OCI-LY7 (cell line): Measurements from ENCODE around the gene SUN5. TPM values are rescaled to one million over a fixed set of nuclear protein-coding genes. Genes with fewer than 3 reads are reported as not detected.

ENCODE experiments used
- BruUV-seq: library from RNA; stranded (reverse); fragments of 400-500 nt; replicated peaks from 2 replicates; lab custom pipeline; 2021; lab: Mats Ljungman, UMichigan
- CTCF ChIA-PET: fragments of 300-600 bp; sonication (Branson Sonifier 250); formaldehyde crosslinking; loops from one replicate; lab custom pipeline; 2022; ENCODE audit warnings: antibody characterized with exemption; ENCODE audit not compliant: unreplicated experiment; lab: Charles Lee
- POLR2A ChIA-PET: fragments of 300-600 bp; sonication (Branson Sonifier 250); formaldehyde crosslinking; loops from one replicate; lab custom pipeline; 2022; ENCODE audit warnings: antibody characterized with exemption; lab: Charles Lee
- DNase-seq: peaks from one replicate; pipeline ENCODE4 v3.0.0-alpha.2; 2015; ENCODE audit warnings: low spot score
- H2AFZ ChIP-seq: fragments of 200-600 bp; sonication (generic), shearing (Covaris generic); 2 replicates; pipeline ENCODE4 v1.6.1; 2014; ENCODE audit warnings: mild to moderate bottlenecking, antibody characterized with exemption, low read length, moderate library complexity
- H3K27ac ChIP-seq: fragments of 200-600 bp; sonication (generic); 2 replicates; pipeline ENCODE4 v1.5.1; 2014; ENCODE audit warnings: mixed run types, low read depth, mild to moderate bottlenecking, moderate library complexity, low read length, inconsistent platforms; ENCODE audit not compliant: poor library complexity, severe bottlenecking
- H3K36me3 ChIP-seq: fragments of 200-600 bp; sonication (generic); 2 replicates; pipeline ENCODE4 v1.6.1; 2014; ENCODE audit warnings: mild to moderate bottlenecking, antibody characterized with exemption, low read length, moderate library complexity, mixed read lengths; ENCODE audit not compliant: insufficient read depth
- H3K4me1 ChIP-seq: fragments of 200-600 bp; sonication (generic); 2 replicates; pipeline ENCODE4 v1.5.1; 2014; ENCODE audit warnings: mild to moderate bottlenecking, low read length; ENCODE audit not compliant: insufficient read depth, poor library complexity, severe bottlenecking
- H3K4me2 ChIP-seq: fragments of 200-600 bp; sonication (generic); 2 replicates; pipeline ENCODE4 v1.6.1; 2014; ENCODE audit warnings: mild to moderate bottlenecking, low read length
- H3K4me3 ChIP-seq: fragments of 200-600 bp; sonication (generic); 2 replicates; pipeline ENCODE4 v1.5.1; 2014; ENCODE audit warnings: mild to moderate bottlenecking, low read depth, low read length; ENCODE audit not compliant: poor library complexity, severe bottlenecking
- H3K79me2 ChIP-seq: fragments of 200-600 bp; sonication (generic); 2 replicates; pipeline ENCODE4 v1.6.1; 2016; ENCODE audit warnings: low read depth, mild to moderate bottlenecking, low read length, moderate library complexity, mixed read lengths; ENCODE audit not compliant: insufficient read depth
- H3K9me2 ChIP-seq: fragments of 200-600 bp; sonication (generic); 2 replicates; pipeline ENCODE4 v1.6.1; 2016; ENCODE audit warnings: mild to moderate bottlenecking, low read length, mixed read lengths; ENCODE audit not compliant: insufficient read depth
- H3K9me3 ChIP-seq: fragments of 200-600 bp; sonication (generic); 2 replicates; pipeline ENCODE4 v1.6.1; 2014; ENCODE audit warnings: mild to moderate bottlenecking, mixed run types, low read length, mixed read lengths
- H4K20me1 ChIP-seq: fragments of 200-600 bp; sonication (generic); 2 replicates; pipeline ENCODE4 v1.6.1; 2014; ENCODE audit warnings: mild to moderate bottlenecking, antibody characterized with exemption, low read length, moderate library complexity, mixed read lengths; ENCODE audit not compliant: insufficient read depth
- CTCF ChIP-seq: fragments of 200-600 bp; sonication (generic); conservative IDR thresholded peaks from 2 replicates; pipeline ENCODE4 v1.5.1; 2014; ENCODE audit warnings: mild to moderate bottlenecking, antibody characterized with exemption, low read length, moderate library complexity, mixed read lengths
- EZH2phosphoT487 ChIP-seq: fragments of 200-600 bp; sonication (generic); IDR thresholded peaks from 2 replicates; pipeline ENCODE4 v1.6.1; 2018; ENCODE audit warnings: low read depth, borderline replicate concordance, mild to moderate bottlenecking, mixed run types, antibody characterized with exemption, low read length, moderate library complexity, mixed read lengths
- intact Hi-C: fragments of 100-400 bp; cut with micrococcal nuclease; formaldehyde crosslinking; loops from one replicate; pipeline ENCODE4 v1.10.0; 2022; ENCODE audit not compliant: unreplicated experiment
- total RNA-seq, 2 experiments: library from RNA; depleted of rRNA in 1 of 2; stranded (reverse); fragments of >200 nt in 1 of 2; shearing (Covaris generic) in 1 of 2; gene quantifications; 2 replicates each; pipeline ENCODE4 v1.2.3, GENCODE V29; 2014 to 2022

The SUN5 gene
- total RNA-seq, 2 experiments from 2014 or later, result not detected

- Histone ChIP-seq H3K4me3 (no peak overlapping the region), H3K36me3 (no peaks in the 10 kb centered on the region), H4K20me1 (no peaks in the 10 kb centered on the region), H3K4me1 (no peaks in the 10 kb centered on the region), H3K9me2 (no peaks in the 10 kb centered on the region), H3K79me2 (no peaks in the 10 kb centered on the region), H3K27ac (no peak overlapping the region), H2AFZ (no peak overlapping the region), H3K4me2 (no peak overlapping the region), H3K9me3 (peaks cover 3% of the 10 kb centered on the region; the same call in 1 of the 2 replicates)
- ChIA-PET CTCF (interaction anchor here (0.6 kb wide), 1 partner anchor 14 kb away, joined by 3 read pairs; no protein-coding TSS in a partner anchor), POLR2A (interaction anchor here (0.6 kb wide), 1 partner anchor 177 kb away, joined by 10 read pairs; no protein-coding TSS in a partner anchor)
- DNase-seq, result no peak
- intact Hi-C loops, result no loop called here
- no peak for TF ChIP-seq CTCF
- TF ChIP-seq EZH2phosphoT487, result no peak
- no TSS peak for BruUV-seq
Measured at GRCh38 chr20:33010133-33010504, 5.9 kb upstream of the SUN5 start.

- intact Hi-C loops, result no loop called here
- no TSS peak for BruUV-seq
- H3K27ac ChIP-seq, result no peak overlapping the region
- peaks cover 8% of the 10 kb centered on the region; the same call in 1 of the 2 replicates for H3K9me3 ChIP-seq
- no peaks in the 10 kb centered on the region for H3K79me2 ChIP-seq
- ChIA-PET POLR2A (interaction anchor here (0.6 kb wide), 1 partner anchor 177 kb away, joined by 10 read pairs; no protein-coding TSS in a partner anchor), CTCF (interaction anchor here (0.6 kb wide), 1 partner anchor 15 kb away, joined by 3 read pairs; no protein-coding TSS in a partner anchor)
- H3K4me2 ChIP-seq, result no peak overlapping the region
- no peaks in the 10 kb centered on the region for H4K20me1 ChIP-seq
- H3K4me3 ChIP-seq, result no peak overlapping the region
- no peaks in the 10 kb centered on the region for H3K4me1 ChIP-seq
- H3K9me2 ChIP-seq, result no peaks in the 10 kb centered on the region
- H2AFZ ChIP-seq, result no peak overlapping the region
- no peaks in the 10 kb centered on the region for H3K36me3 ChIP-seq
- peak; percentile 6 for DNase-seq
- TF ChIP-seq CTCF (no peak), EZH2phosphoT487 (no peak)
Measured at GRCh38 chr20:33009214-33010132, 5.2 kb upstream of the SUN5 start.
